H1 (cell line): ENCODE data around the gene C11orf54.

ENCODE experiments used
- CBX8 ChIP-seq: fragments of 300-800, 300-1000 bp; sonication (generic); IDR thresholded peaks from 2 replicates; pipeline ENCODE4 v1.7.1; 2016; ENCODE audit warnings: low read depth, low read length, borderline replicate concordance
- CEBPB ChIP-seq: IDR thresholded peaks from 2 replicates; pipeline ENCODE4 v1.6.1; 2012; ENCODE audit warnings: low read depth, low read length
- CTCF ChIP-seq, 3 experiments: IDR thresholded peaks; 1 replicate in 2 of 3; 2 replicates in 1 of 3; pipeline versions ENCODE4 v1.5.1 to v1.6.1; 2011; ENCODE audit warnings: low read length in 3 of 3, mild to moderate bottlenecking in 3 of 3, inconsistent platforms in 2 of 3, low read depth in 1 of 3, moderate library complexity in 1 of 3; ENCODE audit not compliant: insufficient read depth in 1 of 3; ENCODE audit errors: control extremely low read depth in 1 of 3
- FOSL1 ChIP-seq: IDR thresholded peaks from 2 replicates; pipeline ENCODE4 v1.6.1; 2011; ENCODE audit warnings: mild to moderate bottlenecking, low read depth, low read length, moderate library complexity; ENCODE audit not compliant: insufficient read depth
- JUND ChIP-seq: IDR thresholded peaks from 2 replicates; pipeline ENCODE4 v1.6.1; 2011; ENCODE audit warnings: mild to moderate bottlenecking, improper control_type of control experiment, low read length
- MAX ChIP-seq: IDR thresholded peaks from 2 replicates; pipeline ENCODE4 v1.6.1; 2012; ENCODE audit warnings: inconsistent platforms
- TAF7 ChIP-seq: optimal IDR thresholded peaks from 2 replicates; pipeline ENCODE3; 2011; ENCODE audit warnings: low read depth, mild to moderate bottlenecking, inconsistent platforms, low read length, moderate library complexity, borderline replicate concordance

GRCh38 chr11:93807980-93808379 is 66.5 kb downstream of the C11orf54 start:
- no peak for TF ChIP-seq TAF7
- TF ChIP-seq CTCF (IDR thresholded peaks at IDR 0.05; ENCODE audit: control extremely low read depth in 1 of 3, insufficient read depth in 1 of 3, low read depth in 1 of 3, low read length in 3 of 3) = no peak
- TF ChIP-seq CBX8 = no peak
- TF ChIP-seq MAX = no peak
- no peak for TF ChIP-seq CEBPB
- no peak for TF ChIP-seq FOSL1
- no peak for TF ChIP-seq JUND
